Psoas muscle (tissue), 8 donors: ENCODE data around the gene CGAS. TPM values are rescaled to one million over a fixed set of nuclear protein-coding genes. Genes with fewer than 3 reads are reported as not detected.

Experiments
- ATAC-seq, 4 donors: fragments of 200-7000 bp; cut with Tn5 transposase; one replicate each; pipeline ENCODE4 v1.9.1; 2020; ENCODE audit warnings: moderate library complexity in 3 of 4, mild to moderate bottlenecking in 2 of 4
- DNase-seq, 2 donors: peaks; one replicate each; pipeline ENCODE4 v3.0.0-alpha.2; 2020
- H3K27ac ChIP-seq: fragments of 200-600 bp; one replicate; pipeline ENCODE4 v1.8.0; 2022
- H3K27me3 ChIP-seq, 3 donors: fragments of 200-600 bp in 1 of 3; one replicate each; pipeline versions ENCODE4 v1.6.1 to v1.8.0; 2013 to 2022; ENCODE audit warnings: low read length in 2 of 3, mild to moderate bottlenecking in 2 of 3, moderate library complexity in 1 of 3; ENCODE audit not compliant: insufficient read depth in 3 of 3
- H3K36me3 ChIP-seq, 2 donors: fragments of 200-600 bp in 1 of 2; one replicate each; pipeline versions ENCODE4 v1.6.1 to v1.8.0; 2013 to 2022; ENCODE audit warnings: low read depth in 1 of 2, mild to moderate bottlenecking in 1 of 2, moderate library complexity in 1 of 2; ENCODE audit not compliant: insufficient read depth in 1 of 2
- H3K4me1 ChIP-seq: fragments of 200-600 bp; one replicate; pipeline ENCODE4 v1.8.0; 2022
- H3K4me3 ChIP-seq: fragments of 200-600 bp; one replicate; pipeline ENCODE4 v1.8.0; 2022; ENCODE audit warnings: mild to moderate bottlenecking
- H3K9me3 ChIP-seq: fragments of 200-600 bp; one replicate; pipeline ENCODE4 v1.8.0; 2022
- WGBS, 3 donors: extraction: QIAGEN DNeasy Blood & Tissue Kit; methylation state at CpG; one replicate each; pipeline versions ENCODE4 v1.1.6 to v1.1.7; 2013; 5-methylcytosine and 5-hydroxymethylcytosine counted together
- intact Hi-C, 2 donors: fragments of 100-400 bp; cut with DNase I; formaldehyde crosslinking; loops; one replicate each; pipeline versions ENCODE4 v1.11.0 to v1.14.2; 2022
- polyA plus RNA-seq, 3 donors: library from polyadenylated mRNA; stranded (reverse); fragments of 200-250 nt; gene quantifications; one replicate each; pipeline ENCODE4 v1.2.3, GENCODE V29; 2013
- total RNA-seq, 4 donors: library from RNA; stranded (reverse); fragmentation: NEBNext Ultra II Directional in 2 of 4; extraction: Animal tissue kit (Norgen Biotek cat#: 25700) in 2 of 4; gene quantifications; one replicate each; pipeline versions ENCODE4 v1.2.1 to v1.2.4, GENCODE V29; 2021 to 2023
- TF ChIP-seq, protein P1 (sequence below): fragments of 200-600 bp; IDR thresholded peaks from one replicate; pipeline ENCODE4 v1.8.0; 2022; ENCODE audit warnings: antibody characterized with exemption
- donor health status: healthy with polysubstance abuse.
- donor health status: DM: no; HTN: no; CAD: no; lungs with moderate emphysema.
- donor health status: Bipolar disorder and iron deficiency.
- donor health status: healthy.
- donor health status: DM: yes; HTN: yes; CAD: no.
- donor health status: DM: no; HTN: no; CAD: no.
- donor health status: DM: no; HTN: no; CAD: no.
- donor health status: DM: yes; HTN: yes; CAD: no.

CGAS gene
- total and polyA plus RNA-seq, 7 donors, result 0.27 to 1.1 (median 0.44) TPM

DNA sequence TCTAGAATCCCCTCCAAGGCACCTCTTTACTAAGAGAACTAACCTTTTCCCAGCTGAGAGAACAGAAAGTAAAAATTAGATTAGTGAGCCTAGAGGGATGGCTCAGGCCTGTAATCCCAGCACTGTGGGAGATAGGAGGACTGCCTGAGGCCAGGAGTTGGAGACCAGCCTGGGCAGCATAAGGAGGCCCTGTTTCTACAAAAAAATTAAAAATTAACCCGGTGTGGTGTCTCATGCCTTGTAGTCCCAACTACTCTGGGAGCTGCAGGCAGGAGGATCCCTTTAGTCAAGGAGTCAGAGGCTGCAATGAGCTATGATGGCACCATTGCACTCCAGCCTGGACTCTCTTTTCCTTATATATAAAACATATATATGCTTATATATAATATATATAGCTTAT, 76.9 kb downstream of the CGAS start:
- intact Hi-C loops, result no loop called here
- ATAC-seq, result no peak

More for the DNA sequence above, 76.9 kb downstream of the CGAS start:
- no peak for DNase-seq
- Histone ChIP-seq H3K27ac (no peak overlapping the region), H3K9me3 (no peaks in the 10 kb centered on the region), H3K4me1 (no peaks in the 10 kb centered on the region), H3K4me3 (no peak overlapping the region), H3K27me3 (no peaks in the 10 kb centered on the region), H3K36me3 (no peaks in the 10 kb centered on the region)
- TF ChIP-seq, protein P1, sequence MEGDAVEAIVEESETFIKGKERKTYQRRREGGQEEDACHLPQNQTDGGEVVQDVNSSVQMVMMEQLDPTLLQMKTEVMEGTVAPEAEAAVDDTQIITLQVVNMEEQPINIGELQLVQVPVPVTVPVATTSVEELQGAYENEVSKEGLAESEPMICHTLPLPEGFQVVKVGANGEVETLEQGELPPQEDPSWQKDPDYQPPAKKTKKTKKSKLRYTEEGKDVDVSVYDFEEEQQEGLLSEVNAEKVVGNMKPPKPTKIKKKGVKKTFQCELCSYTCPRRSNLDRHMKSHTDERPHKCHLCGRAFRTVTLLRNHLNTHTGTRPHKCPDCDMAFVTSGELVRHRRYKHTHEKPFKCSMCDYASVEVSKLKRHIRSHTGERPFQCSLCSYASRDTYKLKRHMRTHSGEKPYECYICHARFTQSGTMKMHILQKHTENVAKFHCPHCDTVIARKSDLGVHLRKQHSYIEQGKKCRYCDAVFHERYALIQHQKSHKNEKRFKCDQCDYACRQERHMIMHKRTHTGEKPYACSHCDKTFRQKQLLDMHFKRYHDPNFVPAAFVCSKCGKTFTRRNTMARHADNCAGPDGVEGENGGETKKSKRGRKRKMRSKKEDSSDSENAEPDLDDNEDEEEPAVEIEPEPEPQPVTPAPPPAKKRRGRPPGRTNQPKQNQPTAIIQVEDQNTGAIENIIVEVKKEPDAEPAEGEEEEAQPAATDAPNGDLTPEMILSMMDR, result no peak
- WGBS, 3 donors, result 63 to 68% (median 67%) methylated on average over 1 of the region's 1 CpG

Other genes starting within 250 kb of the CGAS start
- gene KHDC1L, start 226.8 kb downstream of the CGAS start, total RNA-seq, result not detected
- not detected for gene KHDC1L, start 226.8 kb downstream of the CGAS start, polyA plus RNA-seq
- gene KHDC1, start 189.1 kb downstream of the CGAS start, total RNA-seq, result 1 to 10 TPM in 1 of 4 donors, under 1 TPM in 3; 0.27 to 2.2 (median 0.85) TPM
- under 1 TPM in 2 of 3 donors, not detected in 1; 0.05 to 0.33 TPM for gene KHDC1, start 189.1 kb downstream of the CGAS start, polyA plus RNA-seq
- gene DPPA5, start 98.0 kb downstream of the CGAS start, total RNA-seq, result not detected
- gene DPPA5, start 98.0 kb downstream of the CGAS start, polyA plus RNA-seq, result not detected
- not detected for gene KHDC3L, start 89.6 kb downstream of the CGAS start, total RNA-seq
- not detected for gene KHDC3L, start 89.6 kb downstream of the CGAS start, polyA plus RNA-seq
- gene OOEP, start 82.4 kb downstream of the CGAS start, total RNA-seq, result not detected
- gene OOEP, start 82.4 kb downstream of the CGAS start, polyA plus RNA-seq, result under 1 TPM in 1 of 3 donors, not detected in 2; 0.15 TPM
- under 1 TPM in 2 of 4 donors, not detected in 2; 0.11 to 0.27 TPM for gene DDX43, start 57.5 kb downstream of the CGAS start, total RNA-seq
- gene DDX43, start 57.5 kb downstream of the CGAS start, polyA plus RNA-seq, result under 1 TPM; 0.10 to 0.20 (median 0.12) TPM
- gene MTO1, start 9.4 kb upstream of the CGAS start, total RNA-seq, result 10 to 100 TPM; 15.9 to 25.9 (median 18.3) TPM
- 10 to 100 TPM; 19.2 to 22.6 (median 20.2) TPM for gene MTO1, start 9.4 kb upstream of the CGAS start, polyA plus RNA-seq
- gene EEF1A1, start 68.7 kb upstream of the CGAS start, total RNA-seq, result 1,000 to 10,000 TPM in 1 of 4 donors, 100 to 1,000 TPM in 3; 703 to 2,379 (median 902) TPM
- 1,000 to 10,000 TPM in 1 of 3 donors, 100 to 1,000 TPM in 2; 541 to 1,251 (median 593) TPM for gene EEF1A1, start 68.7 kb upstream of the CGAS start, polyA plus RNA-seq
- gene SLC17A5, start 201.7 kb upstream of the CGAS start, total RNA-seq, result 1 to 10 TPM; 3.3 to 4.7 (median 3.9) TPM
- gene SLC17A5, start 201.7 kb upstream of the CGAS start, polyA plus RNA-seq, result 1 to 10 TPM; 3.1 to 7.2 (median 5.2) TPM
- 1 to 10 TPM; 1.6 to 3.9 (median 2.3) TPM for gene CD109, start 243.9 kb upstream of the CGAS start, total RNA-seq
- gene CD109, start 243.9 kb upstream of the CGAS start, polyA plus RNA-seq, result 1 to 10 TPM in 1 of 3 donors, under 1 TPM in 2; 0.31 to 3.0 (median 0.51) TPM